Cardiac muscle cell (in vitro differentiated cells and primary cell): Measurements from ENCODE around the gene OR8B3. TPM values are rescaled to one million over a fixed set of nuclear protein-coding genes. Genes with fewer than 3 reads are reported as not detected.

Experiments used
- DNase-seq, 2 donors: peaks; one replicate each; pipeline versions ENCODE4 v3.0.0 to v3.0.0-alpha.2; 2010 to 2017; ENCODE audit warnings: low read depth in 1 of 2, low spot score in 1 of 2
- H3K27ac ChIP-seq: fragments of 200-600 bp; sonication (generic); 2 replicates; pipeline ENCODE4 v1.5.1; 2016
- H3K27me3 ChIP-seq: fragments of 200-600 bp; sonication (generic); 2 replicates; pipeline ENCODE4 v1.6.0; 2016; ENCODE audit warnings: control low read depth
- H3K36me3 ChIP-seq: fragments of 200-600 bp; sonication (generic); 2 replicates; pipeline ENCODE4 v1.5.1; 2016; ENCODE audit warnings: control low read depth
- H3K4me1 ChIP-seq: fragments of 200-600 bp; sonication (generic); 2 replicates; pipeline ENCODE4 v1.8.1; 2017; ENCODE audit warnings: low read depth, mild to moderate bottlenecking, mixed run types
- H3K4me3 ChIP-seq: fragments of 200-600 bp; sonication (generic); 2 replicates; pipeline ENCODE4 v1.5.1; 2016; ENCODE audit warnings: mild to moderate bottlenecking
- H3K9me3 ChIP-seq: fragments of 200-600 bp; sonication (generic); 2 replicates; pipeline ENCODE4 v1.5.1; 2017; ENCODE audit warnings: low read depth, mild to moderate bottlenecking, control low read depth
- polyA plus RNA-seq: library from polyadenylated mRNA; unstranded; fragments of >200 nt; fragmentation: Nextera tagmentation; extraction: Ambion mirVana; gene quantifications from 2 replicates; pipeline ENCODE4 v1.2.1, GENCODE V29; 2016
- total RNA-seq: library from RNA; depleted of rRNA; stranded (reverse); fragments of >200 nt; gene quantifications from 2 replicates; pipeline ENCODE4 v1.2.3, GENCODE V29; 2016
- TF ChIP-seq, protein P1 (sequence below): IDR thresholded peaks from 2 replicates; pipeline ENCODE4 v1.5.1; 2012; ENCODE audit warnings: low read depth, mild to moderate bottlenecking, low read length

The OR8B3 gene
- total and polyA plus RNA-seq, 2 experiments from 2014 or later, result not detected

- H3K4me1 ChIP-seq, result no peaks in the 10 kb centered on the region
- H3K27me3 ChIP-seq, result no peaks in the 10 kb centered on the region
- TF ChIP-seq, protein P1, sequence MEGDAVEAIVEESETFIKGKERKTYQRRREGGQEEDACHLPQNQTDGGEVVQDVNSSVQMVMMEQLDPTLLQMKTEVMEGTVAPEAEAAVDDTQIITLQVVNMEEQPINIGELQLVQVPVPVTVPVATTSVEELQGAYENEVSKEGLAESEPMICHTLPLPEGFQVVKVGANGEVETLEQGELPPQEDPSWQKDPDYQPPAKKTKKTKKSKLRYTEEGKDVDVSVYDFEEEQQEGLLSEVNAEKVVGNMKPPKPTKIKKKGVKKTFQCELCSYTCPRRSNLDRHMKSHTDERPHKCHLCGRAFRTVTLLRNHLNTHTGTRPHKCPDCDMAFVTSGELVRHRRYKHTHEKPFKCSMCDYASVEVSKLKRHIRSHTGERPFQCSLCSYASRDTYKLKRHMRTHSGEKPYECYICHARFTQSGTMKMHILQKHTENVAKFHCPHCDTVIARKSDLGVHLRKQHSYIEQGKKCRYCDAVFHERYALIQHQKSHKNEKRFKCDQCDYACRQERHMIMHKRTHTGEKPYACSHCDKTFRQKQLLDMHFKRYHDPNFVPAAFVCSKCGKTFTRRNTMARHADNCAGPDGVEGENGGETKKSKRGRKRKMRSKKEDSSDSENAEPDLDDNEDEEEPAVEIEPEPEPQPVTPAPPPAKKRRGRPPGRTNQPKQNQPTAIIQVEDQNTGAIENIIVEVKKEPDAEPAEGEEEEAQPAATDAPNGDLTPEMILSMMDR, result no peak
- DNase-seq, result no peak
- H3K4me3 ChIP-seq, result no peak overlapping the region
- no peak overlapping the region for H3K27ac ChIP-seq
- no peaks in the 10 kb centered on the region for H3K36me3 ChIP-seq
- no peaks in the 10 kb centered on the region for H3K9me3 ChIP-seq
Measured at GRCh38 chr11:124441081-124441480, 42.3 kb upstream of the OR8B3 start.

DNA sequence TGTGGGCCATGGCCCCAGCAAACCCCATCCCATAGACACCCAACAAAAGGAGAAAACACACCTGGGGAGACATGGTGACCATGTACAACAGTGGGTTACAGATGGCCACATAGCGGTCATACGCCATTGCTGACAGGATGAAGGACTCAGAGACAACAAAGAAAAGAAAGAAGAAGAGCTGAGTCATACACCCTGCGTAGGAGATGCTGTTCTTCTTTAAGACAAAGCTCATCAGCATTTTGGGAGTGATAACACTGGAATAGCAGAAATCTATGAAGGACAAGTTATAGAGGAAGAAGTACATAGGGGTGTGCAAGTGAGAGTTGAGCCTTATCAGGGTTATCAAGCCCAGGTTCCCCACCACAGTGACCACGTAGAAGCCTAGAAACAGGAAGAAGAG is 41.8 kb upstream of the OR8B3 start:
- no peak for DNase-seq
- Histone ChIP-seq H3K36me3 (no peaks in the 10 kb centered on the region), H3K4me1 (no peaks in the 10 kb centered on the region), H3K27me3 (no peaks in the 10 kb centered on the region), H3K4me3 (no peak overlapping the region), H3K27ac (no peak overlapping the region), H3K9me3 (no peaks in the 10 kb centered on the region)
- TF ChIP-seq, protein P1, result no peak

- H3K27ac ChIP-seq, result no peak overlapping the region
- H3K4me3 ChIP-seq, result no peak overlapping the region
- TF ChIP-seq, protein P1, result no peak
- no peak for DNase-seq
- no peaks in the 10 kb centered on the region for H3K4me1 ChIP-seq
- no peaks in the 10 kb centered on the region for H3K36me3 ChIP-seq
- H3K27me3 ChIP-seq, result peaks cover 4% of the 10 kb centered on the region
- H3K9me3 ChIP-seq, result no peaks in the 10 kb centered on the region
Measured at GRCh38 chr11:124434699-124435098, 35.9 kb upstream of the OR8B3 start.

GRCh38 chr11:124429599-124429998 is 30.8 kb upstream of the OR8B3 start:
- no peak for DNase-seq
- no peaks in the 10 kb centered on the region for H3K36me3 ChIP-seq
- no peak overlapping the region for H3K27ac ChIP-seq
- H3K4me3 ChIP-seq, result no peak overlapping the region
- peaks cover 4% of the 10 kb centered on the region for H3K27me3 ChIP-seq
- no peaks in the 10 kb centered on the region for H3K9me3 ChIP-seq
- TF ChIP-seq, protein P1, result no peak
- H3K4me1 ChIP-seq, result no peaks in the 10 kb centered on the region

DNA sequence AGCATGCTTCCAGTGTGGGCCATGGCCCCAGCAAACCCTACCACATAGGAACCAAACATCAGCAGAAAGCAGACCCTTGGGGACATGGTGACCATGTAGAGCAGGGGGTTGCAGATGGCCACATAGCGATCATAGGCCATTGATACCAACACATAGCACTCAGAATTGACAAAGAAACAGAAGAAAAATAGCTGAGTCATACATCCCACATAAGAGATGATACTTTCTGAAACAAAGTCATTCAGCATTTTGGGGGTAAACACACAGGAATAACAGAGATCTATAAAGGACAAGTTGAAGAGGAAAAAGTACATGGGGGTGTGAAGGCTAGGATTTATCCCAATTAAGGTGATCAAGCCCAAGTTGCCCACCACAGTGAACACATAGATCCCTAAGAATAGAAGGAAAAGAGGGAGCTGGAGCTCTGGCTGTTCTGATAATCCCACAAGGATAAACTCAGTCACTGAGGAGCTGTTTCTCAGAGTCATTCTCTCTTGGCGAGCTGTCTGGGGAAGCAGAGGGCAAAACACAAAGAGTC is 25.6 kb upstream of the OR8B3 start, which contains the start of gene OR8B4:
Gene OR8B4 (minus strand): TSS at position 488 of the 538 bp plus-strand sequence. CDS start 0 bp downstream, at position 488.
- no peaks in the 10 kb centered on the region for H3K9me3 ChIP-seq
- TF ChIP-seq, protein P1, result no peak
- H3K36me3 ChIP-seq, result no peaks in the 10 kb centered on the region
- H3K4me1 ChIP-seq, result no peaks in the 10 kb centered on the region
- H3K4me3 ChIP-seq, result no peak within 1 kb of the TSS
- H3K27me3 ChIP-seq, result peaks cover 4% of the 10 kb centered on the region
- DNase-seq, result no peak
- no peak within 1 kb of the TSS for H3K27ac ChIP-seq

DNA sequence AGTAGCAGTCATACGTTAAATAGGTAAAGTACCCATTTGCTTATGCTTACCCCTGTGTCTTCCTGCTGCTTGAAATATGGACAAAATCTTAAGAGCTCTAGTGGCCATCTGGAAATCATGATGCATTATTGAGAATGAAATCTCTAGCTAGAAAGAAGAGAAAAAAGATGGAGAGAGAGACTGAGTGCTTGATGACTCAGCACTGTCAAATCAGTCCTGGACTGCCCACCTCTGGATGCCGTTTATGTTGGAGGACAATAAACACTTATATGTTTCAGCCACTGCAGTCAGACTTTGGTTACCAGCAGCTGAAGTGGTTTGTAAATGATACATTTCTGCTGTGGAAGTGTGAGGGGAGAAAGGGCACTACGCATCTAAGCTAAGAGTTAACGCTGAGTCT is 22.2 kb upstream of the OR8B3 start:
- no peak for DNase-seq
- Histone ChIP-seq H3K4me3 (no peak overlapping the region), H3K36me3 (no peaks in the 10 kb centered on the region), H3K9me3 (no peaks in the 10 kb centered on the region), H3K4me1 (peaks cover 5% of the 10 kb centered on the region), H3K27me3 (peaks cover 4% of the 10 kb centered on the region), H3K27ac (no peak overlapping the region)
- TF ChIP-seq, protein P1, result no peak
